OCI-LY3 (cell line): Measurements from ENCODE around the gene MAP3K15.
A peak's percentile ranks its signal among the peaks of the same experiment; 100 is the strongest.

Experiments
- H2AFZ ChIP-seq: fragments of 200-600, 300-600 bp; shearing (Covaris generic); 2 replicates; pipeline ENCODE4 v1.6.0; 2014; ENCODE audit warnings: antibody characterized with exemption, low read depth, low read length
- H3K27ac ChIP-seq: fragments of 200-600, 300-600 bp; sonication (generic); 2 replicates; pipeline ENCODE4 v1.5.1; 2014; ENCODE audit warnings: mild to moderate bottlenecking, low read length, moderate library complexity, mixed read lengths
- H3K27me3 ChIP-seq: fragments of 200-600, 300-600 bp; sonication (generic); 2 replicates; pipeline ENCODE4 v1.6.1; 2014; ENCODE audit warnings: low read depth, low read length, mixed read lengths
- H3K36me3 ChIP-seq: fragments of 200-600, 300-600 bp; sonication (generic); replicated peaks from 2 replicates; pipeline ENCODE3; 2014; ENCODE audit warnings: low read depth, low read length, mixed read lengths
- H3K4me1 ChIP-seq: fragments of 300-600, 200-600 bp; sonication (generic); 2 replicates; pipeline ENCODE4 v1.6.1; 2014; ENCODE audit warnings: low read length, mixed read lengths
- H3K4me2 ChIP-seq: fragments of 200-600, 300-600 bp; sonication (generic); 2 replicates; pipeline ENCODE4 v1.6.1; 2014; ENCODE audit warnings: low read length, mixed read lengths
- H3K4me3 ChIP-seq: fragments of 300-600, 200-600 bp; sonication (generic); 2 replicates; pipeline ENCODE4 v1.5.1; 2014; ENCODE audit warnings: antibody characterized with exemption, mild to moderate bottlenecking, low read length, moderate library complexity
- H3K79me2 ChIP-seq: fragments of 300-600, 200-600 bp; shearing (Covaris generic); 2 replicates; pipeline ENCODE4 v1.6.1; 2014; ENCODE audit warnings: mild to moderate bottlenecking, low read length, mixed read lengths
- H3K9ac ChIP-seq: fragments of 300-600, 200-600 bp; shearing (Covaris generic); 2 replicates; pipeline ENCODE4 v1.6.0; 2014; ENCODE audit warnings: mild to moderate bottlenecking, low read length, moderate library complexity
- H3K9me3 ChIP-seq: fragments of 200-600, 300-600 bp; shearing (Covaris generic); 2 replicates; pipeline ENCODE4 v1.6.1; 2014; ENCODE audit warnings: low read length, mixed read lengths; ENCODE audit not compliant: insufficient read depth
- H4K20me1 ChIP-seq: fragments of 200-600, 300-600 bp; sonication (generic); 2 replicates; pipeline ENCODE4 v1.6.1; 2016; ENCODE audit warnings: low read length, mixed read lengths; ENCODE audit not compliant: insufficient read depth
- EZH2phosphoT487 ChIP-seq: fragments of 200-600 bp; shearing (Covaris generic); IDR thresholded peaks from 2 replicates; pipeline ENCODE4 v1.6.1; 2018; ENCODE audit warnings: antibody characterized with exemption, mixed run types, low read depth
- TF ChIP-seq, protein P1 (sequence below): fragments of 200-600, 300-600 bp; sonication (generic); IDR thresholded peaks from 2 replicates; pipeline ENCODE4 v1.5.1; 2014; ENCODE audit warnings: antibody characterized with exemption, low read length, low read depth

Gene MAP3K15

DNA sequence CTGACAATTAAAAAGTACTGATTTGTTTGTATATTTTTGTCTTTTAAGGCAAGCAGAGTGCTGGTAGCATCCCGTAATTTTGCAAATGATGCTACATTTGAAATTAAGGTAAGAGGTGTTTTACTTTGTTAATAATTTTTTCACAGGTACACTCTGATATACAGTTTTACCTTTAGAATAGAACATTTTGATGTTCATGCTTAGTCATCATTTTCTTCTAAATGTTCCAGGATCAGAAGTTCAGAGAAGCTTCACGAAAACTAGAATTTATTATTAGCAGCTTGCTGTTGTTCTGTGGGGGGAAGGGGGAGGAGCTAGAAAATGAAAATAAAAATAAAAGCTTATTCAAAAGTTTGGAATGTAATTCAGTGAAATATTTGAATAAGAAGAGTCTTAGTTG, 166.0 kb downstream of the MAP3K15 start:
- peaks cover 8% of the 10 kb centered on the region; the same call in 1 of the 2 replicates for H3K4me1 ChIP-seq
- no peaks in the 10 kb centered on the region for H3K9me3 ChIP-seq
- H3K4me2 ChIP-seq: no peak overlapping the region
- peaks cover 13% of the 10 kb centered on the region for H3K36me3 ChIP-seq
- TF ChIP-seq EZH2phosphoT487: no peak
- TF ChIP-seq, protein P1, sequence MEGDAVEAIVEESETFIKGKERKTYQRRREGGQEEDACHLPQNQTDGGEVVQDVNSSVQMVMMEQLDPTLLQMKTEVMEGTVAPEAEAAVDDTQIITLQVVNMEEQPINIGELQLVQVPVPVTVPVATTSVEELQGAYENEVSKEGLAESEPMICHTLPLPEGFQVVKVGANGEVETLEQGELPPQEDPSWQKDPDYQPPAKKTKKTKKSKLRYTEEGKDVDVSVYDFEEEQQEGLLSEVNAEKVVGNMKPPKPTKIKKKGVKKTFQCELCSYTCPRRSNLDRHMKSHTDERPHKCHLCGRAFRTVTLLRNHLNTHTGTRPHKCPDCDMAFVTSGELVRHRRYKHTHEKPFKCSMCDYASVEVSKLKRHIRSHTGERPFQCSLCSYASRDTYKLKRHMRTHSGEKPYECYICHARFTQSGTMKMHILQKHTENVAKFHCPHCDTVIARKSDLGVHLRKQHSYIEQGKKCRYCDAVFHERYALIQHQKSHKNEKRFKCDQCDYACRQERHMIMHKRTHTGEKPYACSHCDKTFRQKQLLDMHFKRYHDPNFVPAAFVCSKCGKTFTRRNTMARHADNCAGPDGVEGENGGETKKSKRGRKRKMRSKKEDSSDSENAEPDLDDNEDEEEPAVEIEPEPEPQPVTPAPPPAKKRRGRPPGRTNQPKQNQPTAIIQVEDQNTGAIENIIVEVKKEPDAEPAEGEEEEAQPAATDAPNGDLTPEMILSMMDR: no peak
- H3K27ac ChIP-seq: no peak overlapping the region
- no peak overlapping the region for H2AFZ ChIP-seq
- H3K9ac ChIP-seq: no peak overlapping the region
- peaks cover 41% of the 10 kb centered on the region for H3K79me2 ChIP-seq
- H4K20me1 ChIP-seq: no peaks in the 10 kb centered on the region
- H3K27me3 ChIP-seq: no peaks in the 10 kb centered on the region
- no peak overlapping the region for H3K4me3 ChIP-seq

DNA sequence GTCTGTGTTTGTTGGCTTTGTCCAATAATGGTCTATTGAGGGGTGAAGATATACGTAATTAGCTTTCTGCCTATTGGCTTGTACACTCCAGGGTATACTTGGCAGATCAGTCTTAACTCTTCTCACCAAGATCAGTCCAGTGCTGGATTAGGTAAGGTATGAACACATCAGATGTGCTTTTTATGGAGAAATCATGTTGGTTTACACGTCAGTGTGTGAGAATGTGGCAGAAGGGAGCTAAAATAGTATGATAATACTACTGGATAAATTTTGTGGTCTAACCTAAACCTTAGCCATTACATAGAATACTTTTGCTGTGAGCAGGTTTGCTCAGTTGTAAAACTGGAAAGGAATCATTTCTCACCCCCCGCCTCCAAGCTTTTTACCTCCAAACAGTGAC, 167.4 kb downstream of the MAP3K15 start:
- H3K27ac ChIP-seq: no peak overlapping the region
- peaks cover 46% of the 10 kb centered on the region for H3K79me2 ChIP-seq
- H3K4me1 ChIP-seq: peaks cover 11% of the 10 kb centered on the region
- no peaks in the 10 kb centered on the region for H3K27me3 ChIP-seq
- no peak overlapping the region for H2AFZ ChIP-seq
- no peaks in the 10 kb centered on the region for H3K9me3 ChIP-seq
- no peak overlapping the region for H3K4me2 ChIP-seq
- H3K9ac ChIP-seq: no peak overlapping the region
- no peaks in the 10 kb centered on the region for H4K20me1 ChIP-seq
- H3K36me3 ChIP-seq: peaks cover 8% of the 10 kb centered on the region
- TF ChIP-seq EZH2phosphoT487: no peak
- TF ChIP-seq, protein P1: no peak
- H3K4me3 ChIP-seq: no peak overlapping the region

DNA sequence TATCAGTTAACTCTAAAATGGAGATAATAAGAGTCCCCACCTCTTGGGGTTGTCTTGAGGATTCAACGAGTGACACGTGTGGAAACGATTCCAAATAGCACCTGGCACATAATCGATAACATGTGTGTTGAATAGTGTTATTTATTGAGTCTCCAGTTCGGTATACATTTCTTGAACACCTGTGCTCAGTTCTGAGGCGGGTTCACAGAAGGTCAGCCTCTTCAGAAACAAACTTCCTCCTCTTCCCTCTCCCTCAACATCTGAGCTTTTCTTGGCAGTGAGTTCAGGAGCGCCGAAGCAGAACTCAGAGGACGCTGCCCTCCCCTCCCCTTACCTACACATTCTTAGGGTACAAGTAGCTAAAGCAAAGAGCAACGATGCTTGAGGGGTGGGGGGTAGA, 170.6 kb downstream of the MAP3K15 start:
- Histone ChIP-seq H3K36me3 (no peaks in the 10 kb centered on the region), H3K4me3 (peak overlapping the region; percentile 99), H3K4me2 (peak overlapping the region; percentile 87), H3K79me2 (peaks cover 46% of the 10 kb centered on the region), H3K9me3 (no peaks in the 10 kb centered on the region), H3K27ac (no peak overlapping the region), H2AFZ (no peak overlapping the region), H4K20me1 (no peaks in the 10 kb centered on the region), H3K4me1 (peaks cover 9% of the 10 kb centered on the region), H3K9ac (peak overlapping the region; percentile 78), H3K27me3 (no peaks in the 10 kb centered on the region)
- TF ChIP-seq EZH2phosphoT487: no peak
- TF ChIP-seq, protein P1: no peak

DNA sequence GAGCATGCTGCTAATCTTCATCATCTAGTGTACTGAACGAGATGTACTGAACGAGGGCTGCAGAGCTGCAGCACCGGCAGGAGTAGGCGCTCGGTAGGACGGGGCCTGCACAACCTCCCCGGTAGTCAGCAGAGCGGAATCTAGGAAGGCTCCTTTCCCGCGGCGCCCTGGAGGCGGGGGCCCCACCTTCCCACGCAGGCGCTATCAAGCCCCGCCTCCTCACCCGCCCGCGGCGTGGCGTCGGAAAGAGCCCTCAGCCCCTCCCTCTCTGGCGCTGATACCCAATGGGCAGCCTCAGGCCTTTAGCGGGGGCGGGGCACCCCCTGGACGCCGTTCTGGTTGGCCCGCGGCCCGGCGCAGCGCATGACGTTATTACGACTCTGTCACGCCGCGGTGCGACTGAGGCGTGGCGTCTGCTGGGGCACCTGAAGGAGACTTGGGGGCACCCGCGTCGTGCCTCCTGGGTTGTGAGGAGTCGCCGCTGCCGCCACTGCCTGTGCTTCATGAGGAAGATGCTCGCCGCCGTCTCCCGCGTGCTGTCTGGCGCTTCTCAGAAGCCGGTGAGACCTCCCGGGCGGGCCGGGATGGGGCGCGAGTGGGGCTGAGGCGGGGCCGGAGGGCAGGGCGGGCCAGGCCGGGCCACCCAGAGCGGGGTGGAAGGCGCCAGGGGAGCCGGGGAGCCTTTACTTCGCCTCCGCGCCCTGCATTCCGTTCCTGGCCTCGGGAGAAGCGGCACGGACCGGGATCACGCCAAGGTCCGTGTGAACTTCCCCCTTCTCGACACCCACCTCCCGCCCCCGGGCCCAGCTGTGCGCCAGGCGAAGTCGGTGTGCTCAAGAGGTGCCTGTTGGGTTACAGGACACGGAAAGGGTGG, 171.5 kb downstream of the MAP3K15 start, which contains the start of gene PDHA1:
Gene PDHA1 (plus strand): TSS at position 393 of the 874 bp plus-strand sequence. CDS start 111 bp downstream, at position 504.
- H3K9me3 ChIP-seq: no peaks in the 10 kb centered on the region

More for the DNA sequence above, 171.5 kb downstream of the MAP3K15 start, which contains the start of gene PDHA1:
- TF ChIP-seq, protein P1: no peak
- TF ChIP-seq EZH2phosphoT487: no peak
- Histone ChIP-seq H3K4me3 (peak within 1 kb of the TSS; percentile 99), H3K9ac (peak within 1 kb of the TSS; percentile 80), H3K4me2 (peak within 1 kb of the TSS; percentile 87), H3K79me2 (peaks cover 46% of the 10 kb centered on the region), H2AFZ (peak within 1 kb of the TSS; percentile 91), H3K4me1 (peaks cover 9% of the 10 kb centered on the region), H3K36me3 (no peaks in the 10 kb centered on the region), H3K27ac (peak within 1 kb of the TSS; percentile 23; the same call in 1 of the 2 replicates), H3K27me3 (no peaks in the 10 kb centered on the region), H4K20me1 (no peaks in the 10 kb centered on the region)
